HPDE6-E6E7 (cell line): ENCODE data around the gene HES3.

Experiments
- DNase-seq: peaks from one replicate; pipeline ENCODE4 v3.0.0; 2011; ENCODE audit warnings: missing footprints; ENCODE audit errors: extremely low spot score

The HES3 gene

DNA sequence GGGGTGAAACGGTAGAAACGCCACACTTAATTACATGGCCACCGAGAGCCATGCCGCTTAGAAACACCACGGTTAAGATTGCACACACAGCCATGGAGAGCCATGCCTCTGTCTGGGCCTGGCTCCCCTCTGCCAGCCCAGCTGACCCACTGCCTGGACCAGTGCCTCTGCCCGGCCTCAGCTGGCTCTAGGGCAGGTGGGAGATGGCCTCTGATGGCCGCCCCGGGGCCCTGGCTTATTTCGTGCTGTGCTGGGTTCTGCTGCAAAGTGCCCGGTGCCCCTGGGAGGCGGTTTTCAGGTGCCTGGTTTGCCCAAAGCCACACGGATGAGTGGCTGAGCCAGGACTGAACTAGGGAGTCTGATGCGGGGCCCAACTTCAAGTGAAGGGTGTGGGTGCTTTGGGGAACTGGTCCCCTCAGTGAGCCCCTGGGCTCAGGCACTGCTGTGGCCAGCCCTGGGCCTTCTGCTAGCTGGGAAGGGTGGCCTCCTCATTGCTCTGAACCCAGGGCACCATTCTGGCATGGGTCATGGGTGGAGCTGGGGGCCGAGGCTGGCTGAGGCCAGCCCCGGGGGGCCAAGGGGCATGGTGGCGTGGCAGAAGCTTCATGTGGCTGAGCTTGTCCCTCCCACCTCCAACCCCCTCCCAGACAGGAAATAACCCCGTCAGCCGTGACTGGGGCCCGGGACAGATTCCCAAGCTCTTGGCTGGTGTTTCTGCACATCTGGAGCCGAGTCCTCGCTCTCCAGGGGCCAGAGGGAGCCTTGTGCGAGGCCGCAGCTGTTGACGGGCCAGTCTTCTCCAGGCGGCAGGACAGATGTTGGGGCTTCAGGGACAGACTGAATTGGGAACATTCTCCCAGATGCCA, 18.8 kb downstream of the HES3 start:
- DNase-seq: no peak

DNA sequence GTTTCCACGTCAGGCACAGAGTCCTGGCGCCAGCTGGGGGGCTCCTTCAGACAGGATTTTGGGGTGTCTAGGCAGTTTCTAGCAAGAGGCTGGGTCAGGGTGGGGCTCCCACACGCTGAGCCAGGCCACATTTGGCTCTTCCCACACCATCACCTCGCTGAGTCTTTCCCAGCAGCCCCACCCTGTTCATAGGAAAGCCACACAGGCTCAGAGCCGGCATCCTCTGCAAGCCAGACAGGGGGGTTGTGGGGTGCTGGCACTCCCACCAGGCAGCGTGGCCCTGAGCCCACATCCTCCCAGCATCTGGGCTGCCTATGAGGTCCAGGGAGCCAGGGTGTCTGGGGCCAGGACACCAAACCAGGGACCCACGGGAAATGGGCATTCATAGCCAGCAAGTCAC, 19.7 kb downstream of the HES3 start:
- no peak for DNase-seq

DNA sequence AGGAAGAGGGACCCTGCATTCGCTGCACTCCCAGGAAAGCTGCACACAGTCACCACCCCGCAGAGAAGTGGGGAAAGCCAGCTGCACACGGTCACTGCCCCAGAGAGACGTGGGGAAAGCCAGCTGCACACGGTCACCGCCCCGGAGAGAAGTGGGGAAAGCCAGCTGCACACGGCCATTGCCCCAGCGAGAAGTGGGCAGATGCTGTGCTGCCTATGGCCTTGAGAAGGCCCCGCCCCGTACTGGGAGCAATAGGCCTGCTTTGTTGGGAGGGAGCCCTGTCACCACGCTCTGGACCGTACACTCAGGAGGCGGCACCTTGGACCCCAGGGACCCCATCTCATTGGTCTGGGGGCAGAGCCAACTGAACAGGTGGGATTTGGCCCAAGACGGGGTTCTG, 21.2 kb downstream of the HES3 start:
- DNase-seq: no peak

DNA sequence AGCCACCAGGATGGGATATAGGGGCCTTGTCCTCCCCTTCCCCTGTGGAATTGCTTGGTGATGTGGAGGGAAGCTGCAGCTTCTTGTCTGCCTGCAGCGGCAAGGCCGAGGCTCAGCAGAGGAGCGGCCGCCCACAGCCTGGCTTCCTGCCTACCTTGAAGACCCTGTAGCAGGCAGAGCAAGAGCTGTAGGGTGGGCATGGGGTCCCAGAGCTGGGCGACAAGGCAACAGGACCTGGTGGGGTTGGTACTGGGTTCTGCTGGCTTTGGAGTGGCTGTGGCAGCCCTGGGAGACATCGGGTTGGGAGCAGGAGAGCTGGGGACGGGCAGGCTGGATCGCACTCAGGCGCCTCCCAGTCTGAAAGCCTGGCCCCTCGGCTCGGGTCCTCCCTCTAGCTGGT, 22.7 kb downstream of the HES3 start:
- no peak for DNase-seq

DNA sequence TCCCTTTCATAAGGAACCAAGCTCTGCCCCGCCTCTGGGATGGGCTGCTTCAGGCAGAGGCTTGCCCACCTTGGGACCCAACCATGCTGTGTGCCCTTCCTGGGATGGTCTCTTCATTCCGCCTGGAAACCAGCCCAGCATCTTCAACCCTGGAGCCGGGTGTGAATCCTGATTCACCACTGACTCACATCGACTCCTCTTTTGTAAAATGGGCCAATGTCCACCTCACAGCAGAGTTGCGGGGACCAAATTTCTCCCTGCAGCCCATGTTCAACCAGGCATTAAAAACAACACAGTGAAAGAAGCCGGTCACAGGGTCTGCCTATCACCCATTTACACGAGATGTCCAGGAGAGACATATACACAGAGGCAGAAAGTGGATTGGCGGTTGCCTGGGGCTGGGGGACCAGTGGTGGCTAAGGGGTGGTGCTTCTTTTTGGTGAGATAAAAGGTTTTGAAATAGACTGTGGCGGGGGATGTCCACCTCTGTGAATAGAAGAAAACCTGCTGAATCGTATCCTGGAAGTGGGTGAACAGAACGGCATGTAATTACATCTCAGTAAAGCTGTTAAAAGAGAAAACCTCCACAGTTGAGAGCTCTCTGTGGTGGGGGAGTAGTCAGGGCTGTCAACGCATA, 23.8 kb downstream of the HES3 start:
- DNase-seq: no peak

DNA sequence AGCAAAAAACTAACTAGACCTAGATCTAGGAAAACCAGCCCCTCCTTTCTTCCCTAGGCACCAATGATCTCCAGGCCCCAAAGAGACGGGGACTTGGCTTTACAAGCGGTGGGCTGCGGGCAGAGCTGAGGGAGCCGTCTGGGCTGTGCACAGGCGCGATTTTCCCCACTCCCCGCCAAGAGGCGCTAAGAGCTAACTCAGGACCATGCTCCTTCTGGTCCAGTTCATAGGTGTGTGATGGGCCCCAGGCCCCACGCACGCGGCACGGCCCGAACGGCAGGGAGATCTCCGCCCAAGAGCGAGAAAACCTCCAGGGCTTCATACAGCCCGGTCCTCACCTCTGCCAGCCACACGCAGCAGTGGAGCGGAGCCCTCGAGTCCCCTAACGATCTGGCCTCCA, 24.4 kb downstream of the HES3 start:
- DNase-seq: no peak

DNA sequence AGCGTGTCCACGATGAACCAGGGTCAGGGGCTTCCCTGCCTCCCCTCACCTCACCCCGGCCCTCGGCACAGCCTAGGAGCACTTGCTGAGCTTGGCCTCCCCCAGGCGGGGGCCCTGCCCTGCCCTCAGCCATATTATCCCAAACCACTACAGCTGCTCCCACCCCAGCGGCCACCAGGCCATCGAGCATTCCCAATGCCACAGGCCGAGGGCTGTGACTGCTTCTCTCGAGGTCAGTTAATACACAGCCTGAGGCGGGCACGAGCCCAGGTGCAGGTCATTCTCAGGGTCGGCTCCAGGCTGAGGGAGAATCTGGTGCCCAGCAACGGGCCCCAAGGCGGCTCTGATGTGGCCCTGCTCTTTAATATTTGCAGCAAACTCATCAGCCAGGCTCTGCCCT, 25.3 kb downstream of the HES3 start:
- no peak for DNase-seq

DNA sequence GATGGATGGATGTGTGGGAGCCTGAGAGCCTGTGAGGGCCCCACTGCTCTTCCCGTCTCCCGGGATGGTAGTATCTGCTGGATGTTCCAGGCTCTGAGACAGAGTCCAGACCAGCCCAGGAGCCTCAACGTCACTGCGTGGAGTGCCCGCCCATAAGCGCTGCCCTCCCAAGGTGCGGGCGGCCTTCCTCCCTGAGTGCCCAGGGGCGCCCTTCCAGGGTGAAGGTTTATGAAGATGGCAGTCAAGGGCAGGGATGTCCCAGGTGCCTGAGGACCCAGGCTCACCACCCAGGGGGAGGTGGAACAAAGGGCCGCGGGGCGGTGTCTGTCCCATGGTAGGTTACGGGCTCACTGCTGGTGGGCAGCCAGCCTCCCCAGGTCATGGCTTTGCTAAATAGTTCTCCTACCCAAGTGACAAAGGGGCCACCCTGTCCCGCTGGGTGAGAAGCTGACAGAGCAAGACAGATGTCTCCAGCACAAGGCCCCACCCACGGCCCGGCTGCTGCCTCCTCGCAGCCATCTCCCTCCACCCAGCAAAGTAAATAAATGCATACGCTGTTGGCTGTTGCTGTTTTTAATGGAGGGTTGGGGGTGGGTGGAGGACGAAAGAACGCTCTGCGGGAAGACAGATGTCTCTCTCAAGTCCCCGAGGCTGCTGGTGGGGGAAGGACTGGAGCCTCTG, 25.9 kb downstream of the HES3 start:
- no peak for DNase-seq

DNA sequence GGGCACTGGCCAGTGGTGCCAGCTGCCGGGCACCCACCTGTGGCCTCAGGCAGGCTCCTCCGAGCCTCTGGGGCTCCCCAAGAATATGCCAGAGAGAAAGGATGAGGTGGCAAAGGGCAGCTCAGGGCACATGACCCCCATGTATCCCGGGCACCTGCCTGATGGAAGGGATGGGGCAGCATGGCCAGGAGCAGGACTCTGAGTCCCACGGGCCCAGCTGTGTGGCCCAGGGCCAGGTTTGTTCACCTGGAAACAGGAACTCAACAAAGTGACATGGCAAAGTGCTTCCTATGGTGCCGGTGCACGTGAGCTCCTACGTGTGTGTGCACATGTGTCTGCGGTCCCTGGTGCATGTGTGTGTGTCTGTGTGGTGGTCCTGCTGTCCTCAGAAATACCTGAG, 26.4 kb downstream of the HES3 start:
- no peak for DNase-seq

DNA sequence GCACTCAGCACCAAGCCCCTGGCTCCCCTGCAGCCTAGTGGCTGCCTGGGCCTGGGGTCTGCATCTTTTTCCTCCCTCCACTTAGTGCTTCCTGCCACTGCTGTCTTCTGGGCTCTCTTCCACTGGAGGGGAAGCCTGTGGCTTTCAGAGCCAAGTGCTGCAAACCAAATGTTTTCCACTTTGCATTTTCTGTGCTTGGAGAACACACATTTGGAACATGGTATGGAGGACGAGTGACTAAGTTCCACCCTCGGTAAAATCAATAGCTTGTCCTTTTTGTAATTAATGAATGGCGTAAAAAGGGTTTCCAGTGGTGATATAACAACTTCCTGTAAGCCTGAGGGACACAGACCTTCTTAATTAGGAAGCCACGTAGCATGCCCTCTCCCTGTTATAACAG, 27.0 kb downstream of the HES3 start:
- no peak for DNase-seq

DNA sequence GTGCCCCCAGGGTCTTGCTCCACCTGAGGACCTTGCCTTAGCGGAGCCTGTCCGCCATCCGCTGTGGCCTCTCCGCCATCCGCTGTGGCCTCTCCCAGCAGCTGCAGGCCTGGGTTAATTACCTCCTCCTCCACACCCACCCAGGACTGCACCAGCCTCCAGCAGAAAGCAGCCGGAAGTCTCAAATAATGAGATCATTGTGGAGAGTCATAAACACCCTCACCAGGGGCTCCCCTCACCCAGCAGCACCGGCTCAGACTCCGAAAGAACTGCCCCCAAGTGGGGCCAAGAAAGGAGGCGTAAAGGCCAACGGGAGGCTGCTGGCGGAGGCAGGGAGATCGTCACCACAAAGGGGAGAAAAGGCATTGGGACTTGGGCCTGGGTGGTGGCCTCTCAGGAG, 27.6 kb downstream of the HES3 start:
- no peak for DNase-seq

DNA sequence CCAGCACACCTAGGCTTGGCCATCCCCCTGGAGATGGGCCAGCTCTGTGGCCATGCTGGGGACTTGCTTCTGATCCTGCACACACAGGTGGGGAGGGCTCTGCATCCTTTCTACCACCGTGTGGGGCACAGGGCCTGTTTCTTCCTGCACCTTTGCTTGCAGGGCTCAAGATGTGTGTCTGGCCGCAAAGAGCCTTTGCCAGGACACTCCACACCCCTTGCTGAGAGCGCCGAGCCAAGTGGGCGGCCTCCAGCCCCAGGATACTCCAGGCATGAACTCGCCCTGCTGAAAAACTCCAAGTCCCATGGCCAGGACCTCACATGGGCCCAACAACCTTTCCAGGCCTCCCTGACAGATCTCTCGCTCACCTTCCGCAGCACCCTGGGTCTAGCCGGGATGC, 28.5 kb downstream of the HES3 start:
- DNase-seq: no peak

DNA sequence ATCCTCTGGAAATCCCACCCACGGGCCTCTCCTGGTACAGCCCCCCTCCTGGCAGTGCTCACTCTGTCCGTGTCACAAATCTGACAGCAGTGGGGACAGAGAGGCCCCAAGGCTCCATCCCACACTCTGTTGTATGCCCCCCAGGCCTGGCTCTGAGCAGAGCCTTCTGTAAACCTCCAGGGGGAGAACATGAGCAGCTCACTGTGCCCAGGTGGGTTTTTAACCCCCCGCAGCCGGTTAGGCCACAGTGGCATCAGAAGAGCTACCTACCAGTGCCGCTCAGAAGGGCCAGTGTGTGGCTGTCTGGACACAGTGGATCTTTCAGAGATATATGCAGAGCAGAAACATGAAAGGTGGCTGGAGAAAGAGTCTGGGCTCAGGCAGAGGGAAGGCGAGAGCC, 28.9 kb downstream of the HES3 start:
- no peak for DNase-seq

DNA sequence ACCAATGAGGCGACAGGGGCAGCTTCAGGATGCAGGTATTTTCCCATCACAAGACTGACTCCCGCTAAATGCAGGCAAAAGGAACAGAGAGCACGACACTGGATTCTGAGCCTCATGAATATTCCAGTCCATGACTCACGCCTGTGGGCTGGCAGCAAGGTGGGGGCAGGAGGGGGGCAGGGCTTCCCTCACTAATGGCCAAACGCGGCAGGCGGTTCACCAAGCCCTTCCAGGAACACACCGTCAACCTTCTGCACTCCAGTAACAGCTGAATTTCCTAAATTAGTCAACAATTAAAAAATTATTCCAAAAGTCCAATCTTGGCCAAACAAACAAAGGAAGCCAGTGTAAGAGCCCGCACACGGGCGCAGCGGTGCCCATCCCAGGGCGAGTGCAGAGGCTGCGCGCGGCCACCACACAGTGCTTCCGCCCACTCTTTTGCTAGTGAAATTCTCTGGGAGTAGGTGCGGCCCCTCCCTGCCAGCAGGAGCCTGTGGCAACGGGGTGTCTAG, 29.5 kb downstream of the HES3 start:
- DNase-seq: no peak

DNA sequence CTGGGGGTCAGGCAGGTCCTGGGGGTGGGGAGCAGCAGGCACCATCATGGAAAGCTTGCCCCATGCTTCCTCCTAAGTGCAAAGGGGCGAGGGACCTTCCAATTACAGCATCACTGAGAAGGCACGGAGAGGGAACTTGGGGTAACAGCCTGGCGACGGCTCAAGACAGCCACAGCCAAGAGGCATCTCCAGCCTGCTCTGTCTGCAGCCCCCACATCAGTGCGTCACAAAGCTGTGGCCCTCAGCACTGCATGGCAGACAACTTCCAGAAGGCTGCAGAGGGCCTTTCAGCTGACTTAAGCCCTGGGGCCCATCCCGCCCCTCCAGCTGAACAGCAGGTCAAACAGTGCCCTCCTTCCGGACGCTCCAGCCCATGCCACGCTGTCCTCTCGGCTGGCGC, 30.1 kb downstream of the HES3 start:
- no peak for DNase-seq

DNA sequence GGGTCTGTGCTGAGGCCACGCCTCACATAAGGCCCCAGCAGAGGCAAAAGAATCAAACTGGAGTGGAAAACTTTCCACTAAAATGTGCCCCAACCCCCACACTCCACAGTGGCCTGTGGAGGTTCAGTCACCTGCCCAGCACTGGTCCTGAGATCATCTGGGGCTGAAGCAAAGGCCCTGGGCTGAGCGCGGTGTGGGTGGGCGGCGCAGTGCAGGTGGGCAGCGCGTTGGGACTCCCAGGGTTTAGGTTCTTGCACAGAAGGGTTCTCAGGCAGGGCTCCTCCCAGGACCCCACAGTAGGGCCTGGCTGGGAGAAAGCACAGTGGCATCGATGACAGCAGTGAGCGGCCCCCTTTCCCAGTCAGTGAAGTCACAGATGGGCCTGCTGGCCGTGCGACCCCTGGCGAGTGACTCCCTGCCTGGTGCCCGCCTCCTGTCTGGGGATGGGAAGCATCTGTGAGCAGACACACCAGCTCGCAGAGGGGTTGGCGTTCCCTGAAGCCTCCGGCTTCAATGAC, 30.7 kb downstream of the HES3 start:
- no peak for DNase-seq

DNA sequence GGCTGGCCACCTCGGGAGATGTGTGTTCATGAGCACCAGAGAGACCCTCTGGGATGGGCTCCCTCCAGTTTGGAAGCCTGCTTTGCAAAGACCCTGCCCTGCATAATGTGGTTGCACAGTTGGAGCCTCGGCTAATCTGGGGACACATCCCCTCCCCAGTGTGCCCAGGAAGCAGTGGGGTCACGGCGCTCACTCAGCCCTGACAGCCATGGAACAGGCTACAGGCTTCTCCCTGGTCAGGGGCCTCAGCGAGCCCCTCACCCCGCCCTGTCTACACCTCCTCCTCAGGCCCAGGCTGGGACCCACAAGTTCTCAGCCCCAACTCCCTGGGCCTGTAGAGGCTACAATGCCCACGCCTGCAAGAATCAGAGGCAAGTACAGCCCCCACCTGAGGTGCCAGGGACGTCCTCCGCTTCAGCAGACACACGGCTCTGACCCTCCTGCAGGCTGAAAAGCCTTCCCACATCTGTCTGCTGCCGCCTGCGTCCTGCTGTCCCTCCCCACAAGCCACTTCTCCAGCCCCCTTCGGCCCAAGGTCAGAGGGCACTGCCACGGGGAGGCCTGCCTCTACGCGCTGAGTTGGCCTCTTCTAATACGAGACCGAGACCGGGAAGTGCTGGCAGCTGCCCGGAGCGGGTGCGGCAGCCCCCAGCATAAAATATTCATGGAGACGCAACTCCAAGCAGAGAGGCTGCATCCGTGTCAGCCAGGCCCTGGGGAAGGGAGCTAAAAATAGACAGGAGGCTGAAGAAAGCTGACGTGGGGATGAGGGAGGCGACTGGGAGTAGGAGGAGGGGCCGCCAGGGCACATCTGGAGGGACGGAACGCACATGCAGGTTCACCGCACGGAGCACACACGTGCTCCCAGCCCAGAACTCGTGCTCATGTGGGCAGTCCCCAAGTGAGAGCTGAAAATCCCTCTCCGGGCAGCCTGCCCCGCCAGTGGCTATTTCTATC, 32.1 kb downstream of the HES3 start:
- DNase-seq: no peak

DNA sequence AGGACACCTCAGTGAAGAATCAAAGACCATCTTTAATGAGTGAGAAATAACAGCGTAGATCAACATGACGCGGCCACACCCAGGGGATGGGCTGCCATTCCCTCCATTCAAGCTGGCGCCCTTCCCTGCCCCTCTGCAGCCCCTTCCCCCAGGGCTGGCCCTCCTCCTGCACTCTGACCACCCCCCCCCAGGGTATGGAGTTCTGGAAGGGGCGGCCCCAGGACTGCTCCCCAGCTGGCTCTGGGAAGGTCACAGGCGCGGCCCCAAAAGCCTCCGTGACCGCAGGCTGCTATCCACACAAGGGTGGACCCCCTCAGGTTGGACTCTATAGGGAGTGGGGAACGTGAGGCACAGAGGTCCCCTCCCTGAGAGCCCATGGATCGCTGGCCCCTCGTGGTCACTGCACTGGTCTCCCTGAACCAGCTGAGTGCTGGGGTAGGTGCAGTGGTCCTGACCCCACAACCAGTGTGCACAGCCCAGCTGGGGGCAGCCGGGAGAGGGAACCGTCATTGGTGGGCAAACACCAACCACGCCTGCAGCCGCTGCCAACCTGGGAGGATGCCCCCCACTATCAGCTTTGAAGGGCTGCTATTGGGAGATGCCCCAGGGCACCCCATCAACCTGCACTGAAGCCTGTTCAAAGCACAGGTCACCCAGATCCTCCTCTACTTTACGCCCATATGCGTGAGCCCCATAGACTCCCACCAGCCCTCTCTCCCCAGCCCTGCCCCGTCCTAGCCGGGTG, 33.0 kb downstream of the HES3 start:
- DNase-seq: no peak

DNA sequence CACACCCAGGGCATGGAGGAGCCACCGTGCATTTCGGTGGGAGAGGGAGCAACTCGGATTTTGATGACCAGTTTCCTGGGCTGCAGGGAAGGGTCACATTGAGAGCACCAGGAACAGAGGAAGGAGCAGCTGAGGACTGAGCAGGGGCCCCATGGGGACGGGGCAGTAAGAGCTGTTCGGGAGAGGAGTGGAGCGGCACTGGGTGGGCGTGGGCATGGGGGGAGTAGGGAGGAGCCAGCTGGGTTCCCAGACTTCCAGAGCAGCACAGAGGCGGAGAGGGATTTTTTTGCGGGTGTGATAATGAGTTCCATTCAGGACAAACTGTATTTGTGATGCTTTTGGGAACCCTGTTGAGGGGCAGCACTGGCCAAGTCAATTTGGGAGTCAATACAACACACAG, 34.3 kb downstream of the HES3 start:
- no peak for DNase-seq

DNA sequence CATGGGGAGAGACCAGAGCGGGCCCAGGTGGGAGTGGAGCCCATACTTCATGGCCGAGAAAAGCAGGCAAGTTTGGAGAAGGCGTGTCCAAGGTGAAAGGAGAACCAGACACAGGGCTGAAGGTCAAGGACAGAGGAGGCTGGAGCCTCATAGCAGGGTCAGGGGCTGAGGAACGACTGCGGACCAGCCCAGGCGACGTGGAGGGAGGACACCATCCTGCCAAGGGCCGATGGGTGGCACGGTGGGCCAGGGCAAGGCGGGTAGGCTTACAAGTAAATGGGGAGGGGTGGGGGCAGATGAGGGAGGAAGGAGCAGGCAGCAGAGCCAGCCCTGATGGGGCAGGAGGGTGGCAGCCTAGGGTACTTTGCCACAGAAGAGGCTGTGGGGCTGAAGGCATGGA, 35.1 kb downstream of the HES3 start:
- no peak for DNase-seq
